GM08714 (cell line): ENCODE measurements around the gene AOPEP.

Source experiments
- H3K4me3 ChIP-seq: fragments of 200-500 bp; sonication (Bioruptor generic); 2 replicates; pipeline ENCODE4 v1.5.1; 2014; ENCODE audit warnings: mild to moderate bottlenecking, low read length, inconsistent platforms
- ZNF274 ChIP-seq: IDR thresholded peaks from 2 replicates; pipeline ENCODE4 v1.6.1; 2012; ENCODE audit warnings: mild to moderate bottlenecking, low read depth, low read length

The AOPEP gene

DNA sequence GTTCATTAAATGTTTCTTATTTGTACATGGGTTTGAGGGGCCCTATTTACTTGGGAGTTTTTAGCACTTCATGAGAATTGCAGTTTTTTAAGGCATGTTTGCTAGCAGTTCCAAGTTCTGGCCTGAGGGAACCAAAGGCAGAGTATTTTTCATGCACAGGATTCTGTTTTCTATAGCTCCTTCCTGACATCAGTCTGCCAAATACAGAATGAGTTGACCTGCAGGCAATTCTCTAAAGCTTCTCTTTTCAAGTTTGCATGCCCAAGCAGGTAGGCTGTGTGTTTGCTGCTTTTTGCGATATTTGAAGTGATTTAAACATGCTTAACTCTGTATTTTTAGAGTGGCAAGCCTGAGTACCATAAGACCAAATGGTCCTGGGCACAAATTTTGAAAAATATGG is 75.8 kb downstream of the AOPEP start:
- no peak overlapping the region for H3K4me3 ChIP-seq
- TF ChIP-seq ZNF274, result no peak

DNA sequence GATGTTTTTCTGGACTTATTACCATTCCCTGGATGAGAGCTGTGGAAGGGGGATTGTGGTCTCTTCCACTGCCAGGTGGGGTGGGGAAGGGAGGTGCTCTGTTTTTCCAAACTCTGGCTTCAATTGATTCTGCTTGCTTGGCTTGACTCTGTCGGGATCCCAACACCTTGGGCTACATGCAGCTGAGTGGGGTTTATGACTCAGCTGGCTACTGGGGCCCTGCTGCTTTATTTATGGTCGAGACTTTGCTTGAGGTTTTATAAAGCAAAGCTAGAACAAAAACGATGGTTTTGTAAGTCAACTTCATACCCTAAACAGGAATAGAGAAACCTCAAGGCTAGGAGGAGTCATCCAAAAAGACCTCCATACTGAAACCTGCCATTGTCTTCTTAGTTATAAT is 76.3 kb downstream of the AOPEP start:
- H3K4me3 ChIP-seq, result no peak overlapping the region

DNA sequence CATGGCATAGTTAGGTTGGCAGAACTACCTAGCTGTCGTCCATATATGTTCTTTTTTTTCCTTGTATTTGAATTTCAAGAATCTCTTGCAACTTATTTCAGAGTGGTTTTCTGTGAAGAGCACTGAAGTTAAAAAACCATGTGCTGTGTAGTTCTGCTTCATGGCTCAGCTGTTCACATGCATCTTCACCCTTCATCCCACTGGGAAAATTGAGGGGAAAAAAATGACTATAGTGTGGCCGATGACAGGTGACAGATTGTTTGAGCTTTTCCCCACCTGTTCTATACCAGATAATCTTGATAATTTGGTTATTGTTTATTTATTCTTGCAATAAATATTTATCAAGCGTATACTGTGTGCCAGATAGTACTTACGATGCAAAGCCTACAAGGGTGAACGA is 77.8 kb downstream of the AOPEP start:
- TF ChIP-seq ZNF274, result no peak

More for the DNA sequence above, 76.3 kb downstream of the AOPEP start:
- no peak for TF ChIP-seq ZNF274

DNA sequence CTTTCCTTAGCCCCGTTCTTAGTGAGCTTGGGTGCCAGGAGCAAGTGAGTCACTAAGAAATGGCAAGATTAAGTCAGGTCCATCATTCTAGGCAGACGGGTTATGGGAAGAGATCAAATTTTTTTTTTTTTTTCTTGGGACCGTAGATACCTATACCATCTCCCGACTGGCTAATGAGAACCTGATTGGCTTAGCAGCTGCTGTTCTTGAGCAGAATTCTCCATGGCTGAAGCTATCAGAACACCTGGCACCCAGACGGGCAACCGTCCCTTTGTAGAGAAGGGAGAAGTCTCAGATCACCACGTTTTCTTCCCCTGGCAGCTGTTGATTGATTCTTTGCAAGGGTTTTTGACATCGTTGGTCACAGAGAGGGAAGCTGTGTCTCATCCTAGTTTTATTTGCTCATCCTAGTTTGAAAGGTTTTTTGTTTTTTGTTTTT is 78.6 kb downstream of the AOPEP start:
- TF ChIP-seq ZNF274, result no peak
- no peak overlapping the region for H3K4me3 ChIP-seq

More for the DNA sequence above, 77.8 kb downstream of the AOPEP start:
- no peak overlapping the region for H3K4me3 ChIP-seq

DNA sequence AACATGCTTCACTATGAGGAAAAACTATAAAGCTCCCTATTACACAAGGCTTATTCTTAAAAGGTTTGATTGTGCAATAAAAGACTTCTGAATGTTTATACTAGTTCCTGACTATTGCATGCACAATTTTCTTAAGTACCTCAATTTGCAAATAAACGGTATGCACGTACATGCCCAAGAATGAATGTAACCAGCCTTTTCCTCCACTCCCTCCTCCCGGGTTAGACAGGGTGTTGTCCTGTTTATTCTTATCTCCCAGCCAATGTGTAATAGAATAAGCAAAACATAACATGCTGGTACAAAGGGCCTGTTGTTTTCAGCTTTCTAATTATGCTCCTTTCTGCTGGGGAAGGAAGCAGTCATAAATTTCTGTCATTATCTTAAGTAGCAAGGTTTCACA is 79.1 kb downstream of the AOPEP start:
- TF ChIP-seq ZNF274, result no peak
- H3K4me3 ChIP-seq, result no peak overlapping the region

DNA sequence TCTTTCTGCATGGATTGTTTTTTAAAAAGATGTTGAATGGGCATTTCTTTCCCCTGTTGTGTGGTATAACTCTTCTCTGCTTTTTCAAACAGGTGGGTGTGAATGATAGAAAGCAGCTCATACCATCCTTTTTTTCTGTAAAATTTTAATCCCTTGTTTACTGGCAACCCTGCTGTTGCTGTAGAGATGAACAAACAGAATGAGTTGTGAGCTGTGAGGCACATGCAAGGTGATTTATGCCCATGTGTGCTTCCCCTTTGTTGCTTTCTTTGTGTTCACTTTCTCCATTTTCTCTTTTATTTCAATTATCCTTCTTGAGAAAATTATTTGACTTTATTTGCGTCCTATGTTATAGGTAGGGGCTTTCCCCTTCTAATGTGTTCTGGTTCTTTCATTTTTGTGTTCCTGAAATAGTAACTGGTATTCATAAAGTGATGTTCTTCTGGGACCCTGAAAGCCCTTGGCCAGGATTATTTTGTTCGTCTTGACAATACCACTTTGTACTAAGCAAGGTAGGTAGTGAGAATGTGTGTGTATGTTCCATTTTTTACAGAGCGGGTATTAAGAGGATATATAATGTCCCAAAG is 79.9 kb downstream of the AOPEP start:
- H3K4me3 ChIP-seq, result no peak overlapping the region
- TF ChIP-seq ZNF274, result no peak

DNA sequence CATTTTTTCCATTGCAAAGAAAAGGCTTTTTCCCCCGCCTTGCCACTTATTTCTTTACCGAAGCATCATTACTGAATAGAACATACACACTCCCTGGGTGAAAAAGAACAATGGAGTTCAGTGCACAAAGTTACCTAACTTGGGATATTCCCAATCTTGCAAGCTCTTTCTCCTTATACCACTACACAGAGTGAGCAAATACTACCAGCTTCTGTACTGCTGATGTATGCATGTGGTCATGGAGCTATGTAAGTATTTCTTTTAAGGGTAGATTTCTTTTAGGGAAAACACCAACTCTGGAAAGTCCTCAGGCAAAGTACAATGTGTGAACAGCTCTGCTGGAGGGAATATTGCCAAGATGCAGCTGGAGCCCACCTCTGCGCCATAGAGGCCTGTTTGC is 81.1 kb downstream of the AOPEP start:
- no peak for TF ChIP-seq ZNF274
- no peak overlapping the region for H3K4me3 ChIP-seq

DNA sequence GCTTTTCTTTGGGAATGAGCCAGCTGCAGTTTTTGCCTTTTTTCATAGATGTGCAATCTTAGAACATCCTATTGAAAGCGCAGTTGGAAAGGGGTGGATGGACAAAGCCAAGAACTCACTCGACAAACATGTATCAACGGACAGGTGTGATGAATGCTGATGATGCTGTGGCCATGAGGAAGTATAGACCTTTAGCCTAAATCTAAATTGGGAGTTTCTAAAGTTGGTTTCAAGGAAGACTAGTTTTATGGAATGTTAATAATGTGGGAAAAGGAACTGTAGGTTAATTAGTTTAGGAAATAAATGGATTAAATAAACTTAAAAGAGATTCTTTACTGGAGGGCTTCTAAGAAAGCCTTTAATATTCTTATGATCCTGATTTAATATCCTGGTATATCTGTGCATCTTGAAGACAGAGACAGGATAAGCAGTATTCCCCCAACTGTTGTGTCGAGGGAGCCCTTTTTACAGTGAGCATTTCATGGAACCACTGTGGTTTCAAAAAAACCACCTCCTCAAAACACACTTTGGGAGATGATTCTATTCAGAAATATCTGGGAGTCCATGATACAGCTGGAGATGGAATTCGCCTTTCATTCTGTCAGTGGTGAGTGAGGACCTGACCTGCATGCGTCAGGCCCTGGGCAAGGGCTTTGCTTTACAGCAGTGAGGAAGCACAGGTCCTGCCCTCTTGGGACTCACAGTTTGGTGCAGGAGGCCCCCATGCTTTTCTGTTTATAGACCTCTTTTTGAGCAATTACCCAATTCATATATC is 82.6 kb downstream of the AOPEP start:
- H3K4me3 ChIP-seq, result no peak overlapping the region
- no peak for TF ChIP-seq ZNF274

DNA sequence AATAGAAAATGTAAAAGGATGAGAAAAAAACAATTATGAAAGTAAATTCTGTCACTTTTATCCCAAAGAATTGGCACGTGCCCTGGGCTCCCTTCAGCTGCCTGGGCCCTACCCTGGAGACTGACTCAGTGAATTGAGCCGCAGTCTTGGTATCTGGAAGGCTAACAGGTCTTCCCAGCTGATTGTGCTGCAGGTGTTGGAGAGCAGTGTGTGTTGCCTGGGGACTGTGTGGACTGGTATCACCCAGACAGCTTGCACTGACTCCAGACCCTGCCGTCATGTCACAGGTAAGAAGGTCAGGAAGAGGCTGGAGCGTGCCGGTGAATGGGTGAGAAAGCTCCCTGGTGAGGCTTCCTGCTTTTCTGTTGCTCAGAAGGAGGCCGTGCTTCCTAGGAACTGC is 83.3 kb downstream of the AOPEP start:
- no peak for TF ChIP-seq ZNF274

DNA sequence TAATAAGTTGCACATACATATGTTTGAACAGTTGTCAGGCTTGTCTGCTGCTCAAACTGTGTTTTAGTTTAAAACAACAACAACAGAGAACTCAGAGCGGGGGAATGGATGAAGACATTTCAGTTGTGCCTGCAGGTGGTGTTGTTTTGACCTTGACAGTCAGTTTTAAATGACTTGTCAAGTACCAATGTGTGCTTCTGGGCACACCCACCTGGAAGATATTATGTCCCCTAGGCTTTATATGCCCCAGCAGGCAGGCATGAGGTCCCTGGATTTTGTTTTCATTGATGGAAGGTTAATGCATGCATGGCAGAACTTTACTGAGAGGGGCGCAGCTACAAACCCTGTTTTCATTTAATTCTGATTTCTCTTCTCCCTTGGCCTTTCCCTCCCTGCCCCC is 84.6 kb downstream of the AOPEP start:
- TF ChIP-seq ZNF274, result no peak
- no peak overlapping the region for H3K4me3 ChIP-seq

More for the DNA sequence above, 83.3 kb downstream of the AOPEP start:
- H3K4me3 ChIP-seq, result no peak overlapping the region

DNA sequence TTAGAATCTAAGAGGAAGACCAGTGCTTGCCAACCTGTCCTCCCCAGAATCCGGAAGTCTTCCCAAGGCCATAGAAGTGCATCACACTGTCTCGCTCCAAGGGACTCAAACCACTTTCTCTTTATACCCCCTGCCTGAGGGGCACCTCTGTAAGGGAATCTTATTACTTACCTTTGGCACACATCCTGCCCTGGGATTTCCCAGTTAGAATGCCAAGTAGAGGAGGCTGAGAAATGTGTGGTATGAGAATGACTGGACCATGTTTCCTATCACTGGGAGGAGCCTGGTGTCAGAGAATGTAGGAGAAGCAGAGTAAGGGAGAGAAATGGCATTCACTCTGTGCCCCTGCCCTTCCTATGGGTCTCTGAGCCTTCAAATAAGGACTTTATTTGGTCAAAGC is 85.8 kb downstream of the AOPEP start:
- no peak for TF ChIP-seq ZNF274
- H3K4me3 ChIP-seq, result no peak overlapping the region

DNA sequence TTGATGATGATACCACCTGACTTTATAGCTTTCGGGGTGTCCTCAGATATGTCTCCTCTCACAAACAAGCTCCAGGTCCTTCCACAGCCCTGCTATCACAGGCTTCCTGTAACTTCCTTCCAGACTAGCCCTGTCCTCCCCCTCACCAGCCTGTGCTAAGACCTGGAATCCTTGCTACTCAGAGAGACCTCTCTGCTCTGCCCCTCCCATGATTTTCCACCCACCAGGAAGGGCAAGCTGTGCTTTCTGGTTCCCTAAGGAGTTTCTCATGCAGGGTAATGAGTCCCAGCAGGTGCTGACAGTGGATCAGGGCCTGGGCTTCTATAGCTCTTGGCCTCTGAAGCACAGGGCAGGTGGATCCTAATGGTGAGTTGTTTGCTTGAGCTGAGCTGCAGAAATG is 86.9 kb downstream of the AOPEP start:
- TF ChIP-seq ZNF274, result no peak
- no peak overlapping the region for H3K4me3 ChIP-seq

DNA sequence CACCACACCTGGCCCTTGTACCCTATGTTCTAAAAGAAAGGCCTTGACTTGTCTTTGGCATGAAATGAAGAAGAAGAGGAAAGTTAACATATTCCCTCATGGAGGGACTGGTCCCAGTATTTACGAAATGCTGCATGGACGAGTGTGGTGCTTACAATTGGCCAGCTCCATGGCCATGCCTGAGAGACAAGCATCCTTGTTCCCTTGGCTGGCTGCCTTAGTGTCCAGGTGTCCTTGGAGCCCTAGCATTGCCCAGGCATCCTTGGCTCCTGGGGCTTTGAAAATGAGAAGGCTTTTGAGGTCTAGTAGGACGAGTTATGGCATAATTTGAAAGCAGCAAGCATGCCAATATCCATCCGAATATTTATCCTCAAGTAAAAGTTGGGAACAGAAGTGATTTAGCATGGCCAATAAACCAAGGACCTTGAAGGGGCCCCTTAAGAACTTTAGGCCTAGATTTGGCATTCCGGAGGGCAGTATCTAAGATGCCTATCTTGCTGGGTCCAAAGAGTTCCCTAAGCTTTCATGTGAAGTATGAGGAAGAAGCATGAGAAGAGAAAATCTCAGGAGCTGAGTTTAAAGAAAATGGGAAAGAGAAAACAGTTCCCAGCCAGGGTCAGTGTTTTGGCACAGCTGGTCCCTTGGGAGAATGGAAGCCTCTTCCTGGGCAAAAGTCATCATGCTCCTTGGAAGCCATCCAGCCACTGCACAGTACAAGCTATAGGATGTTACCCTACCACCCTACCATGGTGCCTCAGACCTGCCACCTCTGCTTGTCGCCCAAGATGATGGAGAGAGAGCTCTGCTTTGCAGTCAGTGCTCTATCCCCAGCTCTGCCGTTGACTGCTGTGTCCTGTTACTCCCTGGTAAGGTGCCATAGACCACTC is 91.0 kb downstream of the AOPEP start:
- H3K4me3 ChIP-seq, result no peak overlapping the region
- TF ChIP-seq ZNF274, result no peak

DNA sequence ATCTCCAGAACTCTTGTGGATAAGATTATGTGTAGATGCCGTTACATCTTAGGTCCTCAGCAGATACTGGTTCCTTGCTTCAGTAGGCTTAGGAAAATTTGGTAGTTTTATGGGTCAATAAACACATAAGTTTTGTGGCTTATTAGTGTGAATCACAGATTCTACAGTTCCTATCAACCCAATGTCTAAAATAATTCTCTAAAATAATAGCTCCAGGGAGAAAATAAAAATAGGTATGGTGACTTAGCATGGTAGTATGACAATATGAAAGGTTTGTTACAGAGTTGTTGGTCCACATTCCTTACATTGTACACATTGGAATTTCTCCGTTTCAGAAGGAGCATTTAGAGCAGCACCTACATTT is 91.7 kb downstream of the AOPEP start:
- TF ChIP-seq ZNF274, result no peak
- no peak overlapping the region for H3K4me3 ChIP-seq
